ENCODE measurements around the gene CFAP410.
A peak's percentile ranks its signal among the peaks of the same experiment; 100 is the strongest.

The CFAP410 gene

GRCh38 chr21:44334329-44335030, 4.7 kb downstream of the CFAP410 start:
- no peaks in the 10 kb centered on the region for H3K27me3 Mint-ChIP-seq
- H3K36me3 Mint-ChIP-seq (ENCODE audit: low read depth) = peaks cover 80% of the 10 kb centered on the region
- no peak overlapping the region for H3K4me3 Mint-ChIP-seq
- H3K4me1 Mint-ChIP-seq (ENCODE audit: low read depth) = peaks cover 9% of the 10 kb centered on the region
- intact Hi-C loops (cut with micrococcal nuclease) = loop anchor here (10.0 kb wide), 1 partner anchor 60 kb away; no protein-coding TSS in a partner anchor
- H3K9me3 Mint-ChIP-seq = no peaks in the 10 kb centered on the region
- no peak overlapping the region for H3K27ac Mint-ChIP-seq

DNA sequence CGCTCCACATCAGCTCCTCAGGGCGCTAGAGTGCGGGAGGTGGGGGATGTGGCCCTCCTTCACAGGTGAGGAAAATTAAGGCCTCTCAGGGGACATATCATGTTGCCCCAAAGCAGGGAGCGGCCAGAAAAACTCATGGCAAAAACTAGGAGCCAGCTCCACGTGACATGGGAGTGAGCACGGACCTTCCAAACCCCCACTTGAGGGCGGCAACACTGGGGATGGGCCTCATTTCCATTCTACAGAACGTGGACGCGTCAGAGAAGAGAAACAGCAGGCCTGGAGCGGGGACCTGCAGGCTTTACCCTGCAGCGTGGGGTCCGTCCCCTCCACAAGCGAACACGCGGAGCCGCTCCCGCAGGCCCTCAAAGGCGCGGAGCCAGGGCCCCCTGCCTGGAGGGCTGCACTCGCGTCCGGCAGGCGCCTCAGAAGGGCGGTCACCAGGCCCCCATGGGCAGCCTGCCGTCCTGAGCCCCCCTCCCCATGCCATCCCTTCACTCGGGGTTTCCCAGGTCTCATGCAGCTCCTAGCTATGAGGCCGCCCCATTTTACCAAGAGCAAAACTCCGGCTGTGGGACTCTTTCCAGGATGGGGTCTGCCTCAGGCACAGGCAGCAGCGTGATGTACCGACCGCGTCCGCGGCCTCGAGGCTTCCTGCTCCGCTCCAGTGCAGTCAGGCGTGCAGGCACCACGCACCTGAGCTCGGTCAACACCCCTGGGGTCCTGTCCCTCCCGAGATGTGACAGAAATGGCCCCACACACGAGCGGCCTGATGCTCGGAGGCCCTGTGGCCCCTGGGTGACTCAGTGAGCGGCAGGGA, 5.5 kb downstream of the CFAP410 start:
- no peak overlapping the region for H3K4me3 Mint-ChIP-seq
- intact Hi-C loops (cut with micrococcal nuclease) = loop anchor here (10.0 kb wide), 1 partner anchor 61 kb away; no protein-coding TSS in a partner anchor
- H3K27me3 Mint-ChIP-seq = no peaks in the 10 kb centered on the region

DNA sequence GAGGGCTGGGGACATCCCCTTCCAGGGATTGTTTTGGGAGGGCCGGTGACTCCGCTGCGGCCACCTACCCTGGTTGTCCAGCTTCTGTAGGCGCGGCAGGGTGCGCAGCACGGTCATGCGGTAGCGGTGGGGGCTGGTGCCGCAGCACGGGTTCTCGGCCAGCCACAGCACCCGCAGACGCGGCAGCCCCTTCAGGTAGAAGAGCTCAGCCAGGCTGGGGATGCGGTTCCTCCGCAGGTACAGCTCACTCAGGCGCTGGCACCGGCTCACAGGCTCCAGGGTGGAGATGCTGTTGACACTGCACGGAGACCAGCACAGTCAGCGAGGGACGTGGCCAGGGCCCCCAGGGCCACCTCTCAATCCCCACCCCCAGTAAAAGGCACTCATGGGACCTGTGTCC, 6.2 kb downstream of the CFAP410 start:
- no peaks in the 10 kb centered on the region for H3K9me3 Mint-ChIP-seq
- intact Hi-C loops (cut with micrococcal nuclease) = loop anchor here (10.0 kb wide), 1 partner anchor 62 kb away; no protein-coding TSS in a partner anchor
- no peaks in the 10 kb centered on the region for H3K27me3 Mint-ChIP-seq
- H3K36me3 Mint-ChIP-seq (ENCODE audit: low read depth) = peaks cover 91% of the 10 kb centered on the region
- no peak overlapping the region for H3K27ac Mint-ChIP-seq
- H3K4me3 Mint-ChIP-seq = no peak overlapping the region
- peaks cover under 1% of the 10 kb centered on the region for H3K4me1 Mint-ChIP-seq (ENCODE audit: low read depth)

More for the DNA sequence above, 5.5 kb downstream of the CFAP410 start:
- Mint-ChIP-seq H3K27ac (no peak overlapping the region), H3K36me3 (ENCODE audit: low read depth) (peaks cover 84% of the 10 kb centered on the region), H3K4me1 (ENCODE audit: low read depth) (peaks cover 7% of the 10 kb centered on the region), H3K9me3 (no peaks in the 10 kb centered on the region)

GRCh38 chr21:44332383-44332782, 6.8 kb downstream of the CFAP410 start:
- peaks cover 95% of the 10 kb centered on the region for H3K36me3 Mint-ChIP-seq (ENCODE audit: low read depth)
- no peaks in the 10 kb centered on the region for H3K27me3 Mint-ChIP-seq
- intact Hi-C loops (cut with micrococcal nuclease) = loop anchor here (10.0 kb wide), 1 partner anchor 62 kb away; no protein-coding TSS in a partner anchor
- H3K27ac Mint-ChIP-seq = no peak overlapping the region
- H3K4me3 Mint-ChIP-seq = no peak overlapping the region
- H3K9me3 Mint-ChIP-seq = no peaks in the 10 kb centered on the region
- no peaks in the 10 kb centered on the region for H3K4me1 Mint-ChIP-seq (ENCODE audit: low read depth)

DNA sequence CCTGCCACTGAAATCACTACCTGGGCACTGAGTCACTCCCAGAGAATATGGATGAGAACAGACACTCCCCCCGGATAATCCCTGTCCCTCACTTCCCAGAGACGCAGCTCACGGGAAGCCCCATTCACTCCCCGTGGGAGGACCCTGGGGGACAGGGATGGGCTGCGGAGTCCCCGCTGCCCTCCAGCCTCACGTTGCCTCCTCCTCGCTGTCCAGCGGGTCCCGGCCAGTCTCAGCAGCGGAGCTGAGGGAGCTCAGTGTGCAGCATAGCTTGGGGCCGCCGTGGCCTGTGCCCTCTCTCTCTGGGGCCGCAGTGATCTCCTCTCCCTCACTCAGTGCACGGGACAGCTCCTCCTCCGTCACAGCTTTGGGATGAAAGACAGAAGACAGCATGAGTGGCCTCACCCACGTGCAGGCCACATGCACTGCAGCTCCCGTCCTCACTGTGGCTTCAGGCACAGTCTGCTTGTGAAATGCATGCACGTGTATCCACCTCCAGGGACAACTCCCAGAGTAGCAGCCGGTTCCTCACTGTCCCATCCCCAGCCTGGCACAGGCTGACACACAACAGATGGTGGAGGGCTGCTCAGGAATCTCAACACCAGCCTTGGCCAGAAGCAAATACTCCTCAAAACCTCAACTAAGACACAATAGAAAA, 7.4 kb downstream of the CFAP410 start:
- Mint-ChIP-seq H3K27me3 (no peaks in the 10 kb centered on the region), H3K9me3 (no peaks in the 10 kb centered on the region), H3K4me3 (no peak overlapping the region), H3K27ac (no peak overlapping the region), H3K36me3 (ENCODE audit: low read depth) (peaks cover 95% of the 10 kb centered on the region), H3K4me1 (ENCODE audit: low read depth) (no peaks in the 10 kb centered on the region)
- intact Hi-C loops (cut with micrococcal nuclease) = loop anchor here (10.0 kb wide), 1 partner anchor 63 kb away; no protein-coding TSS in a partner anchor

DNA sequence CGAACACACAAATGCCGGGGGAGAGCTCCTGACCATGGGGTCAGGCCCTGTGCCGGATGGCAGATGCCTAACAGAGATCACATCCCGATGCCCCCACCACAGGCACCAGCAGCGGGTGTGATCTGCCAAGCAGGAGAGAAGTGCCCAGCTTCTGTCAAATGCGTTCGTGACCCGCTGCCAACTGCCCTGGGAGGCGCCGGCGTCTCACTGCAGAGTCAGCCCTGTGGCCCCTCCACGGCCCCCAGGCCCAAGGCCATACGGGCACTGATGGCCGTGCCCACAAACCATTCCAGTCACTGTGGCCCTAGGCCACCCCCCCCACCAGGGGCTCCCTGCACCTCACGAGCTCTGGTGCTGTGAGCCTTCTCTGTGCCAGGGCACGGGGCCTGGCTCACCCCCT, 8.0 kb downstream of the CFAP410 start:
- intact Hi-C loops (cut with micrococcal nuclease) = loop anchor here (10.0 kb wide), 1 partner anchor 64 kb away; no protein-coding TSS in a partner anchor
- peaks cover 95% of the 10 kb centered on the region for H3K36me3 Mint-ChIP-seq (ENCODE audit: low read depth)

GRCh38 chr21:44330698-44331097, 8.5 kb downstream of the CFAP410 start:
- Mint-ChIP-seq H3K4me3 (no peak overlapping the region), H3K27me3 (no peaks in the 10 kb centered on the region), H3K36me3 (ENCODE audit: low read depth) (peaks cover 96% of the 10 kb centered on the region), H3K27ac (no peak overlapping the region), H3K9me3 (no peaks in the 10 kb centered on the region), H3K4me1 (ENCODE audit: low read depth) (no peaks in the 10 kb centered on the region)
- intact Hi-C loops (cut with micrococcal nuclease) = loop anchor here (10.0 kb wide), 1 partner anchor 64 kb away; no protein-coding TSS in a partner anchor

More for the DNA sequence above, 8.0 kb downstream of the CFAP410 start:
- H3K9me3 Mint-ChIP-seq = no peaks in the 10 kb centered on the region
- no peak overlapping the region for H3K27ac Mint-ChIP-seq
- H3K4me3 Mint-ChIP-seq = no peak overlapping the region
- no peaks in the 10 kb centered on the region for H3K27me3 Mint-ChIP-seq
- no peaks in the 10 kb centered on the region for H3K4me1 Mint-ChIP-seq (ENCODE audit: low read depth)

GRCh38 chr21:44329971-44330681, 9.1 kb downstream of the CFAP410 start:
- Mint-ChIP-seq H3K9me3 (no peaks in the 10 kb centered on the region), H3K4me3 (no peak overlapping the region), H3K27ac (no peak overlapping the region), H3K36me3 (ENCODE audit: low read depth) (peaks cover 96% of the 10 kb centered on the region), H3K27me3 (no peaks in the 10 kb centered on the region), H3K4me1 (ENCODE audit: low read depth) (no peaks in the 10 kb centered on the region)
- intact Hi-C loops (cut with micrococcal nuclease) = loop anchor here (10.0 kb wide), 1 partner anchor 65 kb away; no protein-coding TSS in a partner anchor

- Mint-ChIP-seq H3K4me3 (no peak overlapping the region), H3K36me3 (ENCODE audit: low read depth) (peaks cover 96% of the 10 kb centered on the region), H3K27me3 (no peaks in the 10 kb centered on the region), H3K27ac (no peak overlapping the region), H3K4me1 (ENCODE audit: low read depth) (no peaks in the 10 kb centered on the region), H3K9me3 (no peaks in the 10 kb centered on the region)
- intact Hi-C loops (cut with micrococcal nuclease) = no loop called here
Observed at GRCh38 chr21:44329086-44329889, 9.9 kb downstream of the CFAP410 start.

GRCh38 chr21:44328242-44328895, 10.8 kb downstream of the CFAP410 start:
- Mint-ChIP-seq H3K4me1 (ENCODE audit: low read depth) (no peaks in the 10 kb centered on the region), H3K36me3 (ENCODE audit: low read depth) (peaks cover 98% of the 10 kb centered on the region), H3K27me3 (no peaks in the 10 kb centered on the region), H3K27ac (peak overlapping the region; percentile 33), H3K9me3 (no peaks in the 10 kb centered on the region), H3K4me3 (no peak overlapping the region)
- intact Hi-C loops (cut with micrococcal nuclease) = no loop called here

DNA sequence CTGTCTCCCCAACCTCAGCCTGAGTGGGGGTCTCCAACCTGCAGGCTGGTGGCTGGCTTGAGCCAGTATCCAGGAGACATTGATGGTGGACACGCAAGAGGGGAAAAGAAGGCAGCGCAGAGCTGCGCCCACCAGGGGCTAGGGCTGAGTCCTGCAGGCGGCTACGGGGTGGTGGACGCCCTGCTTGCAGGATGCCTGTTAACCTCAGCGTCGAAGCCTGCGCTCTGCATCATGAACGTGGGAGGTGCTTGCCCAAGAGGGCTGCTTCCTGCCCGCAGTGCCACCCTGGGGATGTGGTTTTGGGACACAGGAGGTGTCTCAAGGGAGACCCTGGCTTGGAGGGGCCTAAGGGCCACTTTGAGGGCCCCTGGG, 11.6 kb downstream of the CFAP410 start:
- no peaks in the 10 kb centered on the region for H3K9me3 Mint-ChIP-seq
- intact Hi-C loops (cut with micrococcal nuclease) = no loop called here
- H3K27ac Mint-ChIP-seq = no peak overlapping the region
- H3K4me1 Mint-ChIP-seq (ENCODE audit: low read depth) = no peaks in the 10 kb centered on the region
- no peak overlapping the region for H3K4me3 Mint-ChIP-seq
- peaks cover 98% of the 10 kb centered on the region for H3K36me3 Mint-ChIP-seq (ENCODE audit: low read depth)
- no peaks in the 10 kb centered on the region for H3K27me3 Mint-ChIP-seq

DNA sequence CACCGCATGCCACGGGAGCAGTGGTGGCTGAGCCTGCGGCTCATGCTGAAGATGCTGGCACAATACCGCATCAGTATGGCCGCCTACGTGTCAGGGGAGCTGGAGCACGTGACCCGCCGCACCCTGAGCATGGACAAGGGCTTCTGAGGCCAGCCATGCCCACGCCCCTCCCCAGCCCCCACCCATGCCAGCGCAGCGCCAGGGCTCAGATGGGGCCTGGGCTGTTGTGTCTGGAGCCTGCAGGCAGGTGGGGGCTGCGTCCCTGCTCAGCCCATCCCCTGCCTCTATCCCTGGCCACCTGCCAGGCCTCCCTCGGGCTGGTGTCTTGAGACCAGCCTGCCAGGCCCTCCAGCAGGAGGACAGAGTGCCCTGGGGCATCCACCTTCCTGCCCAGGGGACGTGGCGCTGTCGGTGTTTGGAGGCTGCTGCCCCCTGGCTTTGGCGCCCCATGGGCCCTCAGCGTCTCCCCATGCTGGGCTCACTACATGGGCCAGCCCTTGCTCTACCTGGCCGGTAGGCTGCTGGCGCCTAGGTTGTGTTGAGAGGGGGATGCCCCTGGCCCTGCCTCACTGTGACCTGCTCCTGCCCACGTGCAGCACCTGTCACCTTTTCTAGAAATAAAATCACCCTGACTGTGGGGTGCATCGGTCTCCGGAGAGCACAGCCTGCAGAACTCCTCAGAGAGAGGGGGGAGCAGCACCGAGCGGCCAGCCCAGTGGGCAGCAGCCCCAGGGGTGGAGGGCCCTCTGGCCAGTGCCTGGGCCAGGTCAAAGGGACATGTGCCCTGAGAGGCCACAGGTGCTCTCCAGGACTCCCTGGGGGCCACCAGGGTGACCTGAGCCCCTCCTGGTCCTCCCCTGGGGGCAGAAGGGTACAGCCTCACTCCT, 12.2 kb downstream of the CFAP410 start:
- no peak overlapping the region for H3K4me3 Mint-ChIP-seq
- no peaks in the 10 kb centered on the region for H3K4me1 Mint-ChIP-seq (ENCODE audit: low read depth)
- intact Hi-C loops (cut with micrococcal nuclease) = no loop called here
- peaks cover 99% of the 10 kb centered on the region for H3K36me3 Mint-ChIP-seq (ENCODE audit: low read depth)
- H3K9me3 Mint-ChIP-seq = no peaks in the 10 kb centered on the region
- no peaks in the 10 kb centered on the region for H3K27me3 Mint-ChIP-seq
- H3K27ac Mint-ChIP-seq = no peak overlapping the region
